Colonic mucosa (tissue), 4 donors: Measurements from ENCODE around the gene LLGL1. TPM values are rescaled to one million over a fixed set of nuclear protein-coding genes. Genes with fewer than 3 reads are reported as not detected.

Experiments used
- DNase-seq: peaks from one replicate; pipeline ENCODE4 v3.0.0-alpha.2; 2020
- H3K27ac ChIP-seq: fragments of 200-600 bp; one replicate; pipeline ENCODE4 v1.8.0; 2021
- H3K27me3 ChIP-seq: fragments of 200-600 bp; one replicate; pipeline ENCODE4 v1.8.0; 2021
- H3K36me3 ChIP-seq: fragments of 200-600 bp; one replicate; pipeline ENCODE4 v1.8.0; 2021
- H3K4me1 ChIP-seq: fragments of 200-600 bp; one replicate; pipeline ENCODE4 v1.8.0; 2021; ENCODE audit warnings: mild to moderate bottlenecking
- H3K4me3 ChIP-seq: fragments of 200-600 bp; one replicate; pipeline ENCODE4 v1.8.0; 2021
- H3K9ac ChIP-seq, 2 donors: one replicate each; pipeline ENCODE4 v1.7.0; 2013; ENCODE audit warnings: control low read depth in 2 of 2, low read depth in 2 of 2, low read length in 2 of 2
- H3K9me3 ChIP-seq: fragments of 200-600 bp; one replicate; pipeline ENCODE4 v1.8.0; 2021
- intact Hi-C: fragments of 100-400 bp; cut with DNase I; formaldehyde crosslinking; loops from one replicate; pipeline ENCODE4 v1.14.1; 2022
- total RNA-seq, 2 donors: library from RNA; stranded (reverse); fragmentation: NEBNext Ultra II Directional in 1 of 2; extraction: Animal tissue kit (Norgen Biotek cat#: 25700) in 1 of 2; gene quantifications; one replicate each; pipeline ENCODE4 v1.2.1, GENCODE V29; 2021
- TF ChIP-seq, protein P1 (sequence below): fragments of 200-600 bp; IDR thresholded peaks from one replicate; pipeline ENCODE4 v1.8.0; 2022; ENCODE audit warnings: antibody characterized with exemption, mild to moderate bottlenecking
- donor health status: healthy.
- donor health status: DM: no; HTN: no; CAD: no.
- donor health status: DM: no; HTN: no; CAD: no.

Gene LLGL1
- total RNA-seq, 2 donors from 2014 or later = 7.8 to 13.1 TPM

DNA sequence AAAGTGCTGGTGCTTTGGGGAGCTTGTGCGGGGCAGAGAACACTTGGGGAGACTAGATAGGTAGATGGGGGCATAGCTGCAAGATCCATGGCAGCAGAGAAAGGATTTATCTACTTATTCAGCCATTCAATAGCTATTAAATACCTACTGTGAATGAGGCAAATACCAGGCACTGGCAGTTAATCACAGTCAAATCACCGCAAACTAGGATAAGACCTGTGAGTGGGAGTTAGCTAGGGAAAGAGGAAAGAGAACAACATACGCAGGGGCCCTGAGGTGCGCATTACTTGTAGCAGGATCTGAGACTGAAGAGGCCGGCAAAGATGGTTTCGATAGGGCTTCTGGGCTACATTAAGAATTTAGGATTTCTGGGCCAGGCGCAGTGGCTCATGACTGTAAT lies 45.6 kb upstream of the LLGL1 start:
- intact Hi-C loops = no loop called here
- TF ChIP-seq, protein P1, sequence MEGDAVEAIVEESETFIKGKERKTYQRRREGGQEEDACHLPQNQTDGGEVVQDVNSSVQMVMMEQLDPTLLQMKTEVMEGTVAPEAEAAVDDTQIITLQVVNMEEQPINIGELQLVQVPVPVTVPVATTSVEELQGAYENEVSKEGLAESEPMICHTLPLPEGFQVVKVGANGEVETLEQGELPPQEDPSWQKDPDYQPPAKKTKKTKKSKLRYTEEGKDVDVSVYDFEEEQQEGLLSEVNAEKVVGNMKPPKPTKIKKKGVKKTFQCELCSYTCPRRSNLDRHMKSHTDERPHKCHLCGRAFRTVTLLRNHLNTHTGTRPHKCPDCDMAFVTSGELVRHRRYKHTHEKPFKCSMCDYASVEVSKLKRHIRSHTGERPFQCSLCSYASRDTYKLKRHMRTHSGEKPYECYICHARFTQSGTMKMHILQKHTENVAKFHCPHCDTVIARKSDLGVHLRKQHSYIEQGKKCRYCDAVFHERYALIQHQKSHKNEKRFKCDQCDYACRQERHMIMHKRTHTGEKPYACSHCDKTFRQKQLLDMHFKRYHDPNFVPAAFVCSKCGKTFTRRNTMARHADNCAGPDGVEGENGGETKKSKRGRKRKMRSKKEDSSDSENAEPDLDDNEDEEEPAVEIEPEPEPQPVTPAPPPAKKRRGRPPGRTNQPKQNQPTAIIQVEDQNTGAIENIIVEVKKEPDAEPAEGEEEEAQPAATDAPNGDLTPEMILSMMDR = no peak
- peaks cover 11% of the 10 kb centered on the region for H3K4me1 ChIP-seq
- DNase-seq = no peak
- no peaks in the 10 kb centered on the region for H3K27me3 ChIP-seq
- H3K4me3 ChIP-seq = no peak overlapping the region
- H3K36me3 ChIP-seq = no peaks in the 10 kb centered on the region
- no peak overlapping the region for H3K9ac ChIP-seq
- no peak overlapping the region for H3K27ac ChIP-seq
- H3K9me3 ChIP-seq = no peaks in the 10 kb centered on the region

DNA sequence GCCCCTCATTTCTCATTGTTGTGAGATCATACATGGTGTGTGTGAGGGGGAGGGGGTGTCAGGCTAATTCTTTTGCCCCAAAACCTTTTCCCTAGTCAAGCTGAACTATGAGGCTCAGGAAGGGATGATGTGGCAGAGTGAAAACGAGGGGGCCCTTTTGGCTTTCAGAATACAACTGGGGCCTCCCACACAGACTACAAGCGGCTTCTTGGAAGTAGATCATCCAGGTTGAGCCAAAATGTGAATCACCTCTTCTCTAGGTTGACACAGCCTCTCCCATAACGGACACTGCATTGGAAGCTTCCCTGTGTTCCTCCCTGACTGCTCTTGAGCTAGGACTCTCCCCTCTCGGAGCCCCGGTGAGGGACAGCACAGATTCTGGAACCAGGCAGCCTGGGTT lies 44.1 kb upstream of the LLGL1 start:
- Histone ChIP-seq H3K4me3 (no peak overlapping the region), H3K27ac (peak overlapping the region; percentile 99), H3K9me3 (no peaks in the 10 kb centered on the region), H3K36me3 (no peaks in the 10 kb centered on the region), H3K27me3 (no peaks in the 10 kb centered on the region), H3K4me1 (peaks cover 16% of the 10 kb centered on the region), H3K9ac (no peak overlapping the region)
- intact Hi-C loops = no loop called here
- TF ChIP-seq, protein P1 = no peak
- no peak for DNase-seq

DNA sequence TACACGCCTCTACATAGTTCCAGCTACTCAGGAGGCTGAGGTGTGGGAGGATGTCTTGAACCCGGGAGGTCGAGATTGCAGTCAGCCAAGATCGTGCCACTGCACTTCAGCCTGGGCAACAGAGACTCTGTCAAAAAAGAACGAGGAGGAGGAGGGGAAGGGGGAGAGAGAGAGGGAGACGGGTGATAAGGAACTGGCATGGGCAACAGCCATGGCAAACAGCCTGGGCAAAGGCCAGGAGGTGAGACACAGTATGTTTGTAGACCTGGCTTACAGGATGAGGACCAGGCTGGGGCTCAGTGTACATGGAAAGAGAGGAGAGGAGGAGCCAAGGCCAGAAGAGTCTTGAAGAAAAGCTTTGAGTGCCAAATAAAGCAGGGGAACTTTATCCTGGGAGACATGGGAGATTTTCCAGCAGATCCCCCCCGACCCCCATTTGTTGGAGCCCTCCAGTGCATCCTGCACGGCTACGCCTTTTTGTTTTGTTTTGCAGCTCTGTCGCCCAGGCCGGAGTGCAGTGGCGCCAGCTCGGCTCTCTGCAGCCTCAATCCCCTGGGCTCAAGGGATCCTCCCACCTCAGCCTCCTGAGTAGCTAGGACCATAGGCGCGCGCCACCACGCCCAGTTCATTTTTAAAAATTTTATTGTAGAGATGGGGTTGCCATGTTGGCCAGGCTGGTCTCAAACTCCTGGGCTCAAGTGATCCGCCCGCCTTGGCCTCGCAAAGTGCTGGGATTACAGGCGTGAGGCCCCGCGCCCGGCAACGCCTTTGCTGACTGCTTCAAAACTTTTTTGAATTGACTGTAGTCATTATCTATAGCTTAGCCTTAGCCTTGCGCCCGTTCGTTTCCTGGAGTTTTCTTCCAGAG lies 43.1 kb upstream of the LLGL1 start:
- Histone ChIP-seq H3K9ac (peak overlapping the region; percentile 71 to 77), H3K27me3 (no peaks in the 10 kb centered on the region), H3K9me3 (no peaks in the 10 kb centered on the region), H3K4me1 (peaks cover 26% of the 10 kb centered on the region), H3K36me3 (no peaks in the 10 kb centered on the region), H3K27ac (peak overlapping the region; percentile 99), H3K4me3 (peak overlapping the region; percentile 91)
- TF ChIP-seq, protein P1 = no peak
- DNase-seq = peak; percentile 64
- intact Hi-C loops = no loop called here

DNA sequence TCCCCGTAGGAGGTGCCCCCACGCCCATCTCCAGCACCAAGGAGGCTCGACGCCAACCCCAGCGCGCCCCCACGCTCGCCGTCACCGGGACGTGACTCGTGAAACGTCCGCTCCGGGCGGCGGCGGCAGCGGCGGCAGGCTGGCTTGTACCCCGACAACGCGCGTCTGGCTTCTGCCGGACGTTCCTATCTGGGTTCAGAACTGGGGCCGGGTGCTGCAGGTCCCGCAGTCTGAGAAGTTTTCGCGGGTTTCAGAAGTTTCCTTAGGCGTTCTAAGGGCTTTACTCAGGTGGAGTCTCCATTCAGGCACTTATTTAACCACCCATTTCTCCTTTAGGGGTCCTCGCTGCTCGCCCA lies 42.5 kb upstream of the LLGL1 start:
- DNase-seq = peak; percentile 87
- TF ChIP-seq, protein P1 = no peak
- intact Hi-C loops = no loop called here

DNA sequence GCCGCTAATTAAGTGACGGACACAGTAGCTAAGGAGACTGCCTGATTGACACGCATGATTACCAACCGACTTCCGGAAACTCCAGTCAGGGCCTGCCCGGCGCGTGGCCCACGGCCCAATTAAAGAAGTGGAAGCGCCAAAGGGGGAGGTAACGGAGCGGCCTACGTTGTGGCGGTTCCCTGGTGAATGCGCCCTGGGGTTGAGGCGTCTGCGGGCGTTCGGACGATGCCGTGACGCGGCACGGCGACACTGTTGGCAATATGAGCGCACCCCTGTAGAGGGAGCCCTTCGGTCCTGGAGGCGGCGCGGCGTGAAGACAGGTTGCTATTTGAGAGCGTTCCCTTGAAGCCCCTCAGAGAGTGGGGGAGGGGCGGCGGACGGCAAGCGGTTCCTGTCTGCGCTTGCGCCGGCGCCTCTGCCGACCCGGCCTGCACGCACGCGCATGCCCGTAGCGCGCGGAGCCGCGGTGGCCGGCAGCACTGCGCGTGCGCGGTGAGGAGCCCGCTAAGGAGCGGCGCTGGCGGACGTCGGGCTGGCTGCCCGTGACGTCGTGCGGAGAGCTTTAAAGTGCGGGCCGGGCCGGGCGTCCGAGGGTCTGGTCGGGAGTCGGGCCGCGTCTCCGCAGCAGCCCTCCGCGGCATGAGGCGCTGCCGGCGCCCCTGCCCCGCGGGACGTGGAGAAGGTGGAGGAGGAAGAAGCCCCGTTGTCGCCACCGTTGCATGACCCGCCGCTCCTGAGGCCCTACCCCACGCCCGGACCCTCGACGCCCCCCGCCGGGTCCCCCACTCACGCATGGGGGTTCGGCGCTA lies 41.9 kb upstream of the LLGL1 start, which contains the start of gene ALKBH5:
ALKBH5 (plus strand) TSS at position 495 of the 809 bp plus-strand sequence. CDS start 416 bp downstream, outside the sequence.
- H3K9me3 ChIP-seq = no peaks in the 10 kb centered on the region
- TF ChIP-seq, protein P1 = peak; percentile 34
- peak within 1 kb of the TSS; percentile 91 for H3K4me3 ChIP-seq
- intact Hi-C loops = no loop called here
- peak within 1 kb of the TSS; percentile 99 for H3K27ac ChIP-seq
- H3K36me3 ChIP-seq = no peaks in the 10 kb centered on the region
- H3K27me3 ChIP-seq = no peaks in the 10 kb centered on the region
- H3K9ac ChIP-seq = peak within 1 kb of the TSS; percentile 86 to 97
- H3K4me1 ChIP-seq = peaks cover 37% of the 10 kb centered on the region
- DNase-seq = peak; percentile 99

More for the DNA sequence above, 42.5 kb upstream of the LLGL1 start:
- Histone ChIP-seq H3K9me3 (no peaks in the 10 kb centered on the region), H3K4me1 (peaks cover 32% of the 10 kb centered on the region), H3K27me3 (no peaks in the 10 kb centered on the region), H3K4me3 (peak overlapping the region; percentile 91), H3K27ac (peak overlapping the region; percentile 99), H3K9ac (peak overlapping the region; percentile 71 to 77), H3K36me3 (no peaks in the 10 kb centered on the region)
